ENCODE data around the gene TNIK. TPM values are rescaled to one million over a fixed set of nuclear protein-coding genes. Genes with fewer than 3 reads are reported as not detected.

TNIK gene
- total and polyA plus RNA-seq, 3 donors from 2014 or later = 39.3 to 99.6 (median 83.5) TPM

GRCh38 chr3:171445620-171446204, 14.5 kb downstream of the TNIK start:
- no peaks in the 10 kb centered on the region for H3K27me3 ChIP-seq
- no peaks in the 10 kb centered on the region for H3K36me3 ChIP-seq (ENCODE audit: low read depth, missing control alignments)
- no peaks in the 10 kb centered on the region for H3K9me3 ChIP-seq
- 92% methylated on average over 6 of the region's 6 CpGs for WGBS, 2 donors
- TF ChIP-seq CTCF (IDR thresholded peaks at IDR 0.05) (no peak), POLR2A (IDR thresholded peaks at IDR 0.05) (no peak)
- intact Hi-C loops (cut with DNase I; ENCODE audit: low total_unique reads) = no loop called here
- no peaks in the 10 kb centered on the region for H3K4me1 ChIP-seq
- no peak overlapping the region for H3K27ac ChIP-seq
- H3K4me3 ChIP-seq = no peak overlapping the region
- DNase-seq = no peak

- intact Hi-C loops (cut with DNase I; ENCODE audit: low total_unique reads) = no loop called here
Observed at GRCh38 chr3:171444001-171444690, 16.1 kb downstream of the TNIK start.

GRCh38 chr3:171443211-171443957, 16.8 kb downstream of the TNIK start:
- intact Hi-C loops (cut with DNase I; ENCODE audit: low total_unique reads) = no loop called here
- no peaks in the 10 kb centered on the region for H3K4me1 ChIP-seq
- H3K9me3 ChIP-seq = no peaks in the 10 kb centered on the region
- 61 to 76% methylated on average over 6 of the region's 6 CpGs for WGBS, 2 donors
- no peak overlapping the region for H3K27ac ChIP-seq
- no peak overlapping the region for H3K4me3 ChIP-seq
- TF ChIP-seq CTCF (IDR thresholded peaks at IDR 0.05) (no peak), POLR2A (IDR thresholded peaks at IDR 0.05) (no peak)
- peak; percentile 54 for DNase-seq
- H3K27me3 ChIP-seq = no peaks in the 10 kb centered on the region
- H3K36me3 ChIP-seq (ENCODE audit: low read depth, missing control alignments) = no peaks in the 10 kb centered on the region

More at GRCh38 chr3:171444001-171444690, 16.1 kb downstream of the TNIK start:
- no peak for DNase-seq
- no peaks in the 10 kb centered on the region for H3K36me3 ChIP-seq (ENCODE audit: low read depth, missing control alignments)
- no peak for TF ChIP-seq CTCF (IDR thresholded peaks at IDR 0.05)
- TF ChIP-seq POLR2A (IDR thresholded peaks at IDR 0.05) = no peak
- no peaks in the 10 kb centered on the region for H3K4me1 ChIP-seq
- H3K27me3 ChIP-seq = no peaks in the 10 kb centered on the region
- H3K9me3 ChIP-seq = no peaks in the 10 kb centered on the region
- no peak overlapping the region for H3K4me3 ChIP-seq
- H3K27ac ChIP-seq = no peak overlapping the region
- WGBS, 2 donors = 77 to 78% methylated on average over 3 of the region's 3 CpGs

- H3K9me3 ChIP-seq = no peaks in the 10 kb centered on the region
- no peak overlapping the region for H3K4me3 ChIP-seq
- no peaks in the 10 kb centered on the region for H3K36me3 ChIP-seq (ENCODE audit: low read depth, missing control alignments)
- no peaks in the 10 kb centered on the region for H3K4me1 ChIP-seq
- H3K27ac ChIP-seq = no peak overlapping the region
- no peak for DNase-seq
- intact Hi-C loops (cut with DNase I; ENCODE audit: low total_unique reads) = no loop called here
- TF ChIP-seq CTCF (IDR thresholded peaks at IDR 0.05) (no peak), POLR2A (IDR thresholded peaks at IDR 0.05) (no peak)
- WGBS, 2 donors = 58 to 68% methylated on average over 2 of the region's 2 CpGs
- H3K27me3 ChIP-seq = no peaks in the 10 kb centered on the region
Observed at GRCh38 chr3:171442184-171442583, 18.0 kb downstream of the TNIK start.
